Suprapubic skin (tissue), 4 donors: Measurements from ENCODE around the gene ABHD2. TPM values are rescaled to one million over a fixed set of nuclear protein-coding genes. Genes with fewer than 3 reads are reported as not detected.

Experiments
- DNase-seq, 2 donors: peaks; one replicate each; pipeline ENCODE4 v3.0.0-alpha.2; 2019; ENCODE audit warnings: low spot score in 2 of 2
- H3K27ac ChIP-seq: fragments of 200-600 bp; sonication (generic); one replicate; pipeline ENCODE4 v1.5.1; 2019
- H3K27me3 ChIP-seq: fragments of 200-600 bp; sonication (generic); one replicate; pipeline ENCODE4 v1.5.1; 2019
- H3K36me3 ChIP-seq: fragments of 200-600 bp; sonication (generic); one replicate; pipeline ENCODE4 v1.5.1; 2019
- H3K4me1 ChIP-seq: fragments of 200-600 bp; sonication (generic); one replicate; pipeline ENCODE4 v1.5.1; 2019
- H3K4me3 ChIP-seq: fragments of 200-600 bp; sonication (generic); one replicate; pipeline ENCODE4 v1.5.1; 2019; ENCODE audit warnings: mild to moderate bottlenecking
- H3K9me3 ChIP-seq: fragments of 200-600 bp; sonication (generic); one replicate; pipeline ENCODE4 v1.5.1; 2019
- EP300 ChIP-seq: sonication (generic); formaldehyde crosslinking; IDR thresholded peaks from one replicate; pipeline ENCODE4 v1.6.1; 2017; ENCODE audit warnings: antibody characterized with exemption
- POLR2A ChIP-seq, 2 donors: fragments of 450-650 bp; IDR thresholded peaks; one replicate each; pipeline ENCODE4 v1.6.1; 2017; ENCODE audit warnings: antibody characterized with exemption in 2 of 2, mild to moderate bottlenecking in 2 of 2, moderate library complexity in 2 of 2
- POLR2AphosphoS5 ChIP-seq, 3 donors: sonication (generic); formaldehyde crosslinking; IDR thresholded peaks; one replicate each; pipeline ENCODE4 v1.6.1; 2017; ENCODE audit warnings: antibody characterized with exemption in 3 of 3
- WGBS: methylation state at CpG from one replicate; pipeline ENCODE4 v1.1.5; 2018; 5-methylcytosine and 5-hydroxymethylcytosine counted together
- total RNA-seq, 4 donors: library from RNA; depleted of rRNA; stranded (reverse); fragments of >200 nt; gene quantifications; one replicate each; pipeline ENCODE4 v1.1.0, GENCODE V29; 2016
- TF ChIP-seq, protein P1 (sequence below), 2 donors: fragments of 200-600 bp in 1 of 2; fragments of 450-650 bp in 1 of 2; sonication (generic) in 1 of 2; IDR thresholded peaks; one replicate each; pipeline ENCODE4 v1.5.1; 2016 to 2019; ENCODE audit warnings: antibody characterized with exemption in 2 of 2, mild to moderate bottlenecking in 1 of 2, moderate library complexity in 1 of 2

The ABHD2 gene
- total RNA-seq, 4 donors from 2014 or later: 38.0 to 78.0 (median 63.2) TPM

DNA sequence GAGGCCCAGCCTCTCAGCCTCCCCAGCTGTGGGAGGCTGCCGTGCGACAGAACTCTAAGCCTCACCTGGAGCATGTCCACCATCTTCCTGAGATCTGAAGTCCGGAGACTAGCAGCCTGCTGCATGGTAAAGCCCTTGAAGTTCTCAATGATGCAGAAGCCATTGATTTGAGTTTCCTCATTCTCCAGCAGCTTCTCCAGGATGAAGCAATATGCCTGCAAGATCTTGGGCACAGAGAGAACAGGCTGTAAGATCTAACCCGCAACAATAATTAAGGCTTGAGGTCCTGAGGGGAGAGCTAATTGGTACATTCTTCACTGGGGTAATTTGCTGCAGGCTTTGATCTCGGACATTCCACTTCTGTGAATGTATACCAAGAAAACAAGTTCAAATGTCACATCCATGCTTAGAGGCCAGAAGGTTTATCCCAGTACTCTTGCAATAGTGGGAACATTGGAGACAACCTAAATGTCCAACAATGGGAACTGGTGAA is 123.5 kb downstream of the ABHD2 start:
- TF ChIP-seq EP300 (no peak), POLR2A (IDR thresholded peaks at IDR 0.05) (no peak), POLR2AphosphoS5 (IDR thresholded peaks at IDR 0.05) (no peak)
- TF ChIP-seq, protein P1, sequence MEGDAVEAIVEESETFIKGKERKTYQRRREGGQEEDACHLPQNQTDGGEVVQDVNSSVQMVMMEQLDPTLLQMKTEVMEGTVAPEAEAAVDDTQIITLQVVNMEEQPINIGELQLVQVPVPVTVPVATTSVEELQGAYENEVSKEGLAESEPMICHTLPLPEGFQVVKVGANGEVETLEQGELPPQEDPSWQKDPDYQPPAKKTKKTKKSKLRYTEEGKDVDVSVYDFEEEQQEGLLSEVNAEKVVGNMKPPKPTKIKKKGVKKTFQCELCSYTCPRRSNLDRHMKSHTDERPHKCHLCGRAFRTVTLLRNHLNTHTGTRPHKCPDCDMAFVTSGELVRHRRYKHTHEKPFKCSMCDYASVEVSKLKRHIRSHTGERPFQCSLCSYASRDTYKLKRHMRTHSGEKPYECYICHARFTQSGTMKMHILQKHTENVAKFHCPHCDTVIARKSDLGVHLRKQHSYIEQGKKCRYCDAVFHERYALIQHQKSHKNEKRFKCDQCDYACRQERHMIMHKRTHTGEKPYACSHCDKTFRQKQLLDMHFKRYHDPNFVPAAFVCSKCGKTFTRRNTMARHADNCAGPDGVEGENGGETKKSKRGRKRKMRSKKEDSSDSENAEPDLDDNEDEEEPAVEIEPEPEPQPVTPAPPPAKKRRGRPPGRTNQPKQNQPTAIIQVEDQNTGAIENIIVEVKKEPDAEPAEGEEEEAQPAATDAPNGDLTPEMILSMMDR (IDR thresholded peaks at IDR 0.05): no peak
- WGBS: 68% methylated on average over 5 of the region's 5 CpGs
- no peak overlapping the region for H3K4me3 ChIP-seq

DNA sequence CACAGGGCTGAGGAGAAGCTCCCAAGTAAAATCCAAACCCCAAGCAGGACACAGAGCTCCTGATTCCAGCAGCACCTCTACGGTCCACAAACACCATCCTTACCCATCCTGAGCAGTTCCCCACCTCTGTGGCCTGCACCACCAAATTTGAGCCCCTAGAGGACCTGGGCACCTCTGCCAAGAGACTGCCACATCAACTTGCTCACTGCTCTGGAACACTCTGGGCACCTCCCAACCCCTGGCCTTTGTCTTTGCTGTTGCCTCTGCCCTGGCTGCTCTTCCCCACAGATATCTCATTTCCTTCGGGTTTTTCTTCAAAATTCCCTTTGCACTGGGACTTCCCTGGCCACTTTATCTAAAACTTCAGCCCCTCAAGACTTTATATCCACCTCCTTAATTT is 127.4 kb downstream of the ABHD2 start:
- H3K4me3 ChIP-seq: no peak overlapping the region
- no peaks in the 10 kb centered on the region for H3K27me3 ChIP-seq
- H3K27ac ChIP-seq: no peak overlapping the region
- no peaks in the 10 kb centered on the region for H3K9me3 ChIP-seq
- TF ChIP-seq POLR2A (IDR thresholded peaks at IDR 0.05) (no peak), POLR2AphosphoS5 (IDR thresholded peaks at IDR 0.05) (no peak), EP300 (no peak)
- TF ChIP-seq, protein P1 (IDR thresholded peaks at IDR 0.05): no peak
- 78% methylated on average over 2 of the region's 2 CpGs for WGBS
- no peak for DNase-seq
- H3K4me1 ChIP-seq: no peaks in the 10 kb centered on the region
- no peaks in the 10 kb centered on the region for H3K36me3 ChIP-seq

More for the DNA sequence above, 123.5 kb downstream of the ABHD2 start:
- Histone ChIP-seq H3K9me3 (no peaks in the 10 kb centered on the region), H3K36me3 (no peaks in the 10 kb centered on the region), H3K27me3 (no peaks in the 10 kb centered on the region), H3K27ac (no peak overlapping the region), H3K4me1 (peaks cover 4% of the 10 kb centered on the region)
- DNase-seq: no peak

DNA sequence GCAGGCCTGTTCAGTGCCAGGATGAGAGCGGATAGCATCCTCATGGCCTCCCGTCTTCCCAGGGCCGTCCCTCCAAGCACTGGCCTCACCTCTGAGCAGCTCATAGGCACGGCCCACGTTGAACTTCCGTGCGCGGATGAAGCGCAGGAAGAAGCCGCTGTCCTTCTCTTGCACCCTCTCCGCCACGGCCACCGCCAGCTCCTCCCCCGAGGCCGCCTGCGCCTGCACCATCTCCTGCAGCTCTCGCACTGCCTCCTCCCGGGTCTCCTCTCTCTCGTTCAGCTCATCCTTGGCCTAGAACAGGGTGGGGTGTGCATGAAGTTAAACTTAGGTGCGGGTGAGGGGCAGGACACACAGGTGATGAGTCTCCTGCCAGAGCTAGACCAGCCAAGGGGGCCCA is 128.8 kb downstream of the ABHD2 start:
- DNase-seq: no peak
- no peaks in the 10 kb centered on the region for H3K36me3 ChIP-seq
- H3K9me3 ChIP-seq: no peaks in the 10 kb centered on the region
- no peak overlapping the region for H3K27ac ChIP-seq
- no peak overlapping the region for H3K4me3 ChIP-seq
- TF ChIP-seq EP300: no peak
- TF ChIP-seq POLR2AphosphoS5 (IDR thresholded peaks at IDR 0.05): no peak
- TF ChIP-seq, protein P1 (IDR thresholded peaks at IDR 0.05): no peak
- TF ChIP-seq POLR2A (IDR thresholded peaks at IDR 0.05): no peak
- 92% methylated on average over 18 of the region's 20 CpGs for WGBS
- no peaks in the 10 kb centered on the region for H3K4me1 ChIP-seq
- H3K27me3 ChIP-seq: no peaks in the 10 kb centered on the region

DNA sequence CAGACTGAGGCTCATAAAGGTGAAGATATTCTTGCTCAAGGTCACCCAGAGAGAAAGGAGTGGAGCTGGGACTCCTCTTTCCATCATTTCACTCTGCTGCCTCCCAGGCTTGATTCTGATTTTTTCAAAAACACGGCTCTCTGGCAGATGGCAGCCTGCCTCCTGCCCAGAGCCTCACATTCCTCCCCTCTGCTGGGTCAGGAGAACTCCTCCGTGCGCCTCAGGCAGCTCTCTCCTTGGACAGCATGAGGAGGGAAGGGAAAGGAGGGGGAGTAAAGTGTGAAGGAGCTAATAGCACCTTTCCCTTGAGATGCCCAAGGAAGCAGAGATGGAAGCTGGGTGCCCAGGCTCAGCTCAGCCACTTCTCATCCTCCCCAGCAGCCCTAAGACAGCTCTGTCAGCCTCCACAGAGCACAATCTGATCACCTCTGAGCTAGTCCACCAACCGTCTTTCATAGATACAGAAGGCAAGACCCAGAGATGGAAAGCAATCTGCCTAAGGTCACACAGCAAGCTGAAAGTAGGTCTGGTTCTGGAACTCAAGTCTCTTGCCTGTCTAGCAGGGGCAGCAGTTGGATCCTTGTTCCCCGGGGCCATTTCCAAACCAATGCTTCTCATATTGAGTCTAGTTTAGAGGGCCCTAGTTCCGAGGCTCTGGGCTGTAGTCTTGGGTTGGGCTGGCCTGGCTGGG is 129.6 kb downstream of the ABHD2 start:
- TF ChIP-seq, protein P1 (IDR thresholded peaks at IDR 0.05): no peak
- TF ChIP-seq EP300 (no peak), POLR2A (IDR thresholded peaks at IDR 0.05) (no peak), POLR2AphosphoS5 (IDR thresholded peaks at IDR 0.05) (no peak)
- Histone ChIP-seq H3K27ac (no peak overlapping the region), H3K27me3 (no peaks in the 10 kb centered on the region), H3K9me3 (no peaks in the 10 kb centered on the region), H3K36me3 (no peaks in the 10 kb centered on the region), H3K4me1 (no peaks in the 10 kb centered on the region), H3K4me3 (no peak overlapping the region)
- WGBS: 59% methylated on average over 4 of the region's 6 CpGs
- DNase-seq: no peak

DNA sequence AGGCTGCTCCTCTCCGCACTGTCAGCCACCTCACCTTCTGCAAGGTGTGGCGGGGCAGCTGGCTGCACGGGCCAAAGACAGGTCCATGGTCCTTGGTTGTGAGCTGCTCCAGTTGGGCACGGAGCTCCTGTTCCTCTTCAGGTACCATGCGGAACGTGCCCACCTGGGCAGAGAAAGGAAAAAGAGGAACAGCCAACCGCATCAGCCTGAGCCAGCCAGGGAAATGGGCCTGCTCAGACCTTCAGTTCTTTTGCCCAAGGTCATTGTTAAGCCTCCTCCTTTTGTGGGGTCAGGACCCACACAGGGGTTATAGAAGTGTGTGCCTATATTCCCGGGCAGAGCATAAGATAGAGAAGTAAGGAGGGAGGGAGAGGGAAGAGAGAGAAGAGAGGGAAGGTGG is 130.3 kb downstream of the ABHD2 start:
- DNase-seq: no peak
- H3K27ac ChIP-seq: no peak overlapping the region
- WGBS: 92% methylated on average over 8 of the region's 8 CpGs
- H3K36me3 ChIP-seq: no peaks in the 10 kb centered on the region
- no peaks in the 10 kb centered on the region for H3K4me1 ChIP-seq
- H3K4me3 ChIP-seq: no peak overlapping the region
- no peaks in the 10 kb centered on the region for H3K9me3 ChIP-seq
- no peaks in the 10 kb centered on the region for H3K27me3 ChIP-seq
- TF ChIP-seq POLR2AphosphoS5 (IDR thresholded peaks at IDR 0.05) (no peak), EP300 (no peak), POLR2A (IDR thresholded peaks at IDR 0.05) (no peak)
- TF ChIP-seq, protein P1 (IDR thresholded peaks at IDR 0.05): no peak
